ENCODE data around the gene KLHL36. TPM values are rescaled to one million over a fixed set of nuclear protein-coding genes. Genes with fewer than 3 reads are reported as not detected.

KLHL36 gene
- polyA plus RNA-seq, 1 experiment = 43.7 TPM

DNA sequence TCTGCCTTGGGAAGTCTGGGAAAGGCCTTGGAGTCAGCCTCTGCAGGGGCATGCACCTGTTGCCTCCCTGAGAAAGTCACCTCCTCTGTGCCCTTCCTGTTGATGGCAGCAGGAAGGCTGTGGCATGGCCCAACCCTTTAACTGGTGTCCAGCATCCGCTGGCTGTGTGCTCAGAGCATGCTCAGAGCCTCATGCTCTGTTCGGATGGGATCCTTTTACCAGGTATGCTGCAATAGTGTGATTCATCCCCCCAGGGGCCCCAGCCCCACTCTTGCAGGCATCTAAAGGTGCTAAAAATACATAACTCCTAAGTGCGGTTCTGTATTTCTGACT, 24.9 kb downstream of the KLHL36 start:
- Histone ChIP-seq H3K4me3 (ENCODE audit: low read depth, low read length) (no peak overlapping the region), H3K27me3 (ENCODE audit: control insufficient read depth, insufficient read depth, low read length) (no peaks in the 10 kb centered on the region), H3K36me3 (ENCODE audit: control insufficient read depth, insufficient read depth, low read length) (no peaks in the 10 kb centered on the region)
- ChIA-PET POLR2A (no interaction called here), CTCF (interaction anchor here (1.0 to 5.6 kb wide), 17 partner anchors 10 to 279 kb away, joined by 3 to 126 read pairs (median 10); no protein-coding TSS in a partner anchor)
- no peak for TF ChIP-seq CTCF (IDR thresholded peaks at IDR 0.05; ENCODE audit: insufficient read depth, low read depth, low read length)
- no peak for DNase-seq (ENCODE audit: low read depth)

- no peak for DNase-seq (ENCODE audit: low read depth)
- no peak overlapping the region for H3K4me3 ChIP-seq (ENCODE audit: low read depth, low read length)
- no peaks in the 10 kb centered on the region for H3K36me3 ChIP-seq (ENCODE audit: control insufficient read depth, insufficient read depth, low read length)
- ChIA-PET CTCF (interaction anchor here (1.6 to 5.6 kb wide), 12 partner anchors 11 to 279 kb away, joined by 3 to 126 read pairs (median 16); no protein-coding TSS in a partner anchor), POLR2A (no interaction called here)
- H3K27me3 ChIP-seq (ENCODE audit: control insufficient read depth, insufficient read depth, low read length) = no peaks in the 10 kb centered on the region
- no peak for TF ChIP-seq CTCF (IDR thresholded peaks at IDR 0.05; ENCODE audit: insufficient read depth, low read depth, low read length)
Observed at GRCh38 chr16:84673561-84673960, 25.2 kb downstream of the KLHL36 start.

- ChIA-PET POLR2A (no interaction called here), CTCF (interaction anchor here (1.0 to 5.6 kb wide), 3 partner anchors 47 to 75 kb away, joined by 3 to 126 read pairs (median 5); no protein-coding TSS in a partner anchor)
- no peak for DNase-seq (ENCODE audit: low read depth)
- no peak overlapping the region for H3K4me3 ChIP-seq (ENCODE audit: low read depth, low read length)
- H3K36me3 ChIP-seq (ENCODE audit: control insufficient read depth, insufficient read depth, low read length) = no peaks in the 10 kb centered on the region
- no peak for TF ChIP-seq CTCF (IDR thresholded peaks at IDR 0.05; ENCODE audit: insufficient read depth, low read depth, low read length)
- H3K27me3 ChIP-seq (ENCODE audit: control insufficient read depth, insufficient read depth, low read length) = no peaks in the 10 kb centered on the region; the same call in 1 of the 2 replicates
Observed at GRCh38 chr16:84675423-84675822, 27.1 kb downstream of the KLHL36 start.

DNA sequence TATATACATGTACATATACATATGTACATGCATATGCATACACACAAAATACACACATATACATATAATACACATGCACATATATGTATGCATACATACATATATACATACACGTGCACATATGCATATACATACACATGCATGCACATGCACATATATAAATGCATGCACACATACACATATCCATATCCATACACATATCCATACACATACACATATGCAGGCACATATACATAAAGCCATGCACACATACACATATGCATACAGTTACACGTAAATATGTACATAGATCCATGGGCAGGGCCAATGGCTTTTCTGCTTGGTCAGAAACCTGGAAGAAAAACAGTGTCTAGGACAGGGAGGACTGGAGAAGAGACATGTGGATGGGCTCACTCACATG, 27.6 kb downstream of the KLHL36 start:
- POLR2A ChIA-PET = no interaction called here
- no peak for DNase-seq (ENCODE audit: low read depth)
- Histone ChIP-seq H3K27me3 (ENCODE audit: control insufficient read depth, insufficient read depth, low read length) (no peaks in the 10 kb centered on the region; the same call in 1 of the 2 replicates), H3K36me3 (ENCODE audit: control insufficient read depth, insufficient read depth, low read length) (no peaks in the 10 kb centered on the region), H3K4me3 (ENCODE audit: low read depth, low read length) (no peak overlapping the region)
- CTCF ChIA-PET = interaction anchor here (1.0 to 5.6 kb wide), 3 partner anchors 47 to 75 kb away, joined by 3 to 126 read pairs (median 3); no protein-coding TSS in a partner anchor
- TF ChIP-seq CTCF (IDR thresholded peaks at IDR 0.05; ENCODE audit: insufficient read depth, low read depth, low read length) = no peak

GRCh38 chr16:84677017-84677803, 28.9 kb downstream of the KLHL36 start:
- TF ChIP-seq CTCF (IDR thresholded peaks at IDR 0.05; ENCODE audit: insufficient read depth, low read depth, low read length) = no peak
- Histone ChIP-seq H3K27me3 (ENCODE audit: control insufficient read depth, insufficient read depth, low read length) (peaks cover 1% of the 10 kb centered on the region), H3K4me3 (ENCODE audit: low read depth, low read length) (no peak overlapping the region), H3K36me3 (ENCODE audit: control insufficient read depth, insufficient read depth, low read length) (no peaks in the 10 kb centered on the region)
- ChIA-PET CTCF (interaction anchor here (0.6 to 5.4 kb wide), 5 partner anchors 43 to 73 kb away, joined by 3 to 32 read pairs (median 3); no protein-coding TSS in a partner anchor), POLR2A (no interaction called here)
- no peak for DNase-seq (ENCODE audit: low read depth)

Data from BJ (cell line).